ENCODE measurements around the gene BBX. TPM values are rescaled to one million over a fixed set of nuclear protein-coding genes. Genes with fewer than 3 reads are reported as not detected.
A peak's percentile ranks its signal among the peaks of the same experiment; 100 is the strongest.

The BBX gene
- polyA plus RNA-seq, 1 donor from 2014 or later = 112 TPM

GRCh38 chr3:107765524-107765923 is 242.8 kb downstream of the BBX start:
- Mint-ChIP-seq H3K9me3 (peaks cover 0 to 4% (median 2%) of the 10 kb centered on the region in 3 donors), H3K27me3 (no peaks in the 10 kb centered on the region), H3K4me1 (peaks cover 0 to 10% (median 2%) of the 10 kb centered on the region in 3 donors), H3K36me3 (peaks cover 12% of the 10 kb centered on the region), H3K4me3 (peak overlapping the region in 1 of 4 donors; percentile 54), H3K27ac (no peak overlapping the region)

GRCh38 chr3:107767897-107768605 is 245.3 kb downstream of the BBX start:
- Mint-ChIP-seq H3K36me3 (peaks cover 5% of the 10 kb centered on the region), H3K4me1 (peaks cover 0 to 10% (median 2%) of the 10 kb centered on the region in 3 donors), H3K9me3 (peaks cover 0 to 4% (median 2%) of the 10 kb centered on the region in 3 donors), H3K27me3 (no peaks in the 10 kb centered on the region), H3K27ac (no peak overlapping the region), H3K4me3 (no peak overlapping the region)

- no peak overlapping the region for H3K27ac Mint-ChIP-seq
- peaks cover 0 to 4% (median 2%) of the 10 kb centered on the region in 3 donors for H3K9me3 Mint-ChIP-seq
- H3K27me3 Mint-ChIP-seq = no peaks in the 10 kb centered on the region
- H3K4me3 Mint-ChIP-seq = no peak overlapping the region
- H3K4me1 Mint-ChIP-seq = peaks cover 0 to 10% (median 2%) of the 10 kb centered on the region in 3 donors
- peaks cover 5% of the 10 kb centered on the region for H3K36me3 Mint-ChIP-seq
These were observed 247.1 kb downstream of the BBX start for GRCh38 chr3:107769882-107770281.

- peaks cover 0 to 10% (median 2%) of the 10 kb centered on the region in 3 donors for H3K4me1 Mint-ChIP-seq
- no peak overlapping the region for H3K4me3 Mint-ChIP-seq
- H3K27me3 Mint-ChIP-seq = no peaks in the 10 kb centered on the region
- peak overlapping the region in 1 of 3 donors; percentile 48 for H3K27ac Mint-ChIP-seq
- H3K9me3 Mint-ChIP-seq = no peaks in the 10 kb centered on the region
- peaks cover 4% of the 10 kb centered on the region for H3K36me3 Mint-ChIP-seq
These were observed 249.3 kb downstream of the BBX start for GRCh38 chr3:107772016-107772415.

GRCh38 chr3:107775974-107776373 is 253.2 kb downstream of the BBX start:
- H3K36me3 Mint-ChIP-seq = peaks cover 6% of the 10 kb centered on the region
- no peak overlapping the region for H3K27ac Mint-ChIP-seq
- H3K4me3 Mint-ChIP-seq = no peak overlapping the region
- no peaks in the 10 kb centered on the region for H3K27me3 Mint-ChIP-seq
- no peaks in the 10 kb centered on the region for H3K9me3 Mint-ChIP-seq
- H3K4me1 Mint-ChIP-seq = no peaks in the 10 kb centered on the region

- no peaks in the 10 kb centered on the region for H3K4me1 Mint-ChIP-seq
- peaks cover 22% of the 10 kb centered on the region for H3K36me3 Mint-ChIP-seq
- no peaks in the 10 kb centered on the region for H3K27me3 Mint-ChIP-seq
- H3K9me3 Mint-ChIP-seq = no peaks in the 10 kb centered on the region
- H3K4me3 Mint-ChIP-seq = no peak overlapping the region
- H3K27ac Mint-ChIP-seq = no peak overlapping the region
These were observed 258.5 kb downstream of the BBX start for GRCh38 chr3:107781253-107781652.

- H3K27me3 Mint-ChIP-seq = no peaks in the 10 kb centered on the region
- no peaks in the 10 kb centered on the region for H3K9me3 Mint-ChIP-seq
- peaks cover 21% of the 10 kb centered on the region for H3K36me3 Mint-ChIP-seq
- no peaks in the 10 kb centered on the region for H3K4me1 Mint-ChIP-seq
- no peak overlapping the region for H3K4me3 Mint-ChIP-seq
- no peak overlapping the region for H3K27ac Mint-ChIP-seq
These were observed 259.3 kb downstream of the BBX start for GRCh38 chr3:107782054-107782453.

- no peak overlapping the region for H3K4me3 Mint-ChIP-seq
- H3K27ac Mint-ChIP-seq = no peak overlapping the region
- peaks cover 4% of the 10 kb centered on the region for H3K36me3 Mint-ChIP-seq
- no peaks in the 10 kb centered on the region for H3K27me3 Mint-ChIP-seq
- peaks cover 2 to 8% (median 3%) of the 10 kb centered on the region in 3 donors for H3K4me1 Mint-ChIP-seq
- no peaks in the 10 kb centered on the region for H3K9me3 Mint-ChIP-seq
These were observed 267.9 kb downstream of the BBX start for GRCh38 chr3:107790612-107791011.

GRCh38 chr3:107791027-107791426 is 268.3 kb downstream of the BBX start:
- H3K4me1 Mint-ChIP-seq = peaks cover 2 to 9% (median 4%) of the 10 kb centered on the region in 3 donors
- H3K27ac Mint-ChIP-seq = no peak overlapping the region
- H3K9me3 Mint-ChIP-seq = no peaks in the 10 kb centered on the region
- H3K4me3 Mint-ChIP-seq = no peak overlapping the region
- H3K36me3 Mint-ChIP-seq = peaks cover 3% of the 10 kb centered on the region
- no peaks in the 10 kb centered on the region for H3K27me3 Mint-ChIP-seq

- H3K27ac Mint-ChIP-seq = no peak overlapping the region
These were observed 268.7 kb downstream of the BBX start for GRCh38 chr3:107791450-107791849.

GRCh38 chr3:107794664-107795443 is 272.1 kb downstream of the BBX start:
- Mint-ChIP-seq H3K9me3 (no peaks in the 10 kb centered on the region), H3K27me3 (no peaks in the 10 kb centered on the region), H3K36me3 (peaks cover 2% of the 10 kb centered on the region), H3K4me3 (no peak overlapping the region), H3K27ac (peak overlapping the region in 1 of 3 donors; percentile 73), H3K4me1 (peaks cover 0 to 7% (median 4%) of the 10 kb centered on the region in 3 donors)

More at GRCh38 chr3:107791450-107791849, 268.7 kb downstream of the BBX start:
- H3K27me3 Mint-ChIP-seq = no peaks in the 10 kb centered on the region
- no peak overlapping the region for H3K4me3 Mint-ChIP-seq
- H3K36me3 Mint-ChIP-seq = peaks cover 2% of the 10 kb centered on the region
- H3K9me3 Mint-ChIP-seq = no peaks in the 10 kb centered on the region
- peaks cover 2 to 9% (median 4%) of the 10 kb centered on the region in 3 donors for H3K4me1 Mint-ChIP-seq

GRCh38 chr3:107795514-107796094 is 272.8 kb downstream of the BBX start:
- Mint-ChIP-seq H3K4me3 (peak overlapping the region in 1 of 4 donors; percentile 10), H3K27ac (peak overlapping the region in 2 of 3 donors; percentile 9 to 73), H3K4me1 (peaks cover 0 to 4% (median 2%) of the 10 kb centered on the region in 3 donors), H3K27me3 (no peaks in the 10 kb centered on the region), H3K9me3 (no peaks in the 10 kb centered on the region), H3K36me3 (peaks cover 2% of the 10 kb centered on the region)

- Mint-ChIP-seq H3K36me3 (peaks cover 2% of the 10 kb centered on the region), H3K27ac (no peak overlapping the region), H3K9me3 (no peaks in the 10 kb centered on the region), H3K4me1 (peaks cover 0 to 4% (median 2%) of the 10 kb centered on the region in 3 donors), H3K27me3 (no peaks in the 10 kb centered on the region), H3K4me3 (no peak overlapping the region)
These were observed 274.0 kb downstream of the BBX start for GRCh38 chr3:107796791-107797190.

GRCh38 chr3:107797586-107797985 is 274.8 kb downstream of the BBX start:
- Mint-ChIP-seq H3K27ac (no peak overlapping the region), H3K36me3 (peaks cover 2% of the 10 kb centered on the region), H3K9me3 (no peaks in the 10 kb centered on the region)

GRCh38 chr3:107798381-107798780 is 275.6 kb downstream of the BBX start:
- H3K4me1 Mint-ChIP-seq = peaks cover 0 to 4% (median 2%) of the 10 kb centered on the region in 3 donors
- H3K4me3 Mint-ChIP-seq = no peak overlapping the region
- H3K9me3 Mint-ChIP-seq = no peaks in the 10 kb centered on the region
- H3K27me3 Mint-ChIP-seq = no peaks in the 10 kb centered on the region
- H3K36me3 Mint-ChIP-seq = peaks cover 3% of the 10 kb centered on the region
- peak overlapping the region in 1 of 3 donors; percentile 19 for H3K27ac Mint-ChIP-seq

More at GRCh38 chr3:107797586-107797985, 274.8 kb downstream of the BBX start:
- peaks cover 0 to 4% (median 2%) of the 10 kb centered on the region in 3 donors for H3K4me1 Mint-ChIP-seq
- H3K27me3 Mint-ChIP-seq = no peaks in the 10 kb centered on the region
- no peak overlapping the region for H3K4me3 Mint-ChIP-seq
